Large intestine (tissue), 3 donors: ENCODE data around the gene KLHL11. TPM values are rescaled to one million over a fixed set of nuclear protein-coding genes. Genes with fewer than 3 reads are reported as not detected.
A peak's percentile ranks its signal among the peaks of the same experiment; 100 is the strongest.
"Not testable (repeated sequence)": the region's sequence is repeated elsewhere in the genome, so short reads cannot be mapped to it uniquely, and the experiment has no call there.

Experiments
- DNase-seq, 2 donors: peaks; one replicate each; pipeline versions ENCODE4 v3.0.0 to v3.0.0-alpha.2; 2013
- H3K27ac ChIP-seq: one replicate; pipeline ENCODE4 v1.5.1; 2013; ENCODE audit warnings: low read length
- H3K27me3 ChIP-seq: 2 replicates; pipeline ENCODE4 v1.6.1; 2013; ENCODE audit warnings: low read length; ENCODE audit not compliant: control insufficient read depth, insufficient read depth
- H3K36me3 ChIP-seq: 2 replicates; pipeline ENCODE4 v1.6.1; 2013; ENCODE audit warnings: low read length; ENCODE audit not compliant: control insufficient read depth, insufficient read depth
- H3K4me1 ChIP-seq: one replicate; pipeline ENCODE4 v1.6.1; 2013; ENCODE audit warnings: low read length; ENCODE audit not compliant: control insufficient read depth, insufficient read depth
- H3K4me3 ChIP-seq: one replicate; pipeline ENCODE4 v1.5.1; 2013; ENCODE audit warnings: low read length
- H3K9me3 ChIP-seq: one replicate; pipeline ENCODE4 v1.6.1; 2013; ENCODE audit warnings: mild to moderate bottlenecking, low read depth, low read length, moderate library complexity; ENCODE audit not compliant: control insufficient read depth
- WGBS: methylation state at CpG from one replicate; pipeline ENCODE4 v1.1.5; 2013; ENCODE audit warnings: low lambda C conversion rate; ENCODE audit not compliant: insufficient coverage; 5-methylcytosine and 5-hydroxymethylcytosine counted together
- polyA plus RNA-seq: library from polyadenylated mRNA; unstranded; fragments of 120-200 nt; gene quantifications from one replicate; pipeline ENCODE4 v1.2.1, GENCODE V29; 2013

Gene KLHL11
- polyA plus RNA-seq, 1 donor, result 5.6 TPM

DNA sequence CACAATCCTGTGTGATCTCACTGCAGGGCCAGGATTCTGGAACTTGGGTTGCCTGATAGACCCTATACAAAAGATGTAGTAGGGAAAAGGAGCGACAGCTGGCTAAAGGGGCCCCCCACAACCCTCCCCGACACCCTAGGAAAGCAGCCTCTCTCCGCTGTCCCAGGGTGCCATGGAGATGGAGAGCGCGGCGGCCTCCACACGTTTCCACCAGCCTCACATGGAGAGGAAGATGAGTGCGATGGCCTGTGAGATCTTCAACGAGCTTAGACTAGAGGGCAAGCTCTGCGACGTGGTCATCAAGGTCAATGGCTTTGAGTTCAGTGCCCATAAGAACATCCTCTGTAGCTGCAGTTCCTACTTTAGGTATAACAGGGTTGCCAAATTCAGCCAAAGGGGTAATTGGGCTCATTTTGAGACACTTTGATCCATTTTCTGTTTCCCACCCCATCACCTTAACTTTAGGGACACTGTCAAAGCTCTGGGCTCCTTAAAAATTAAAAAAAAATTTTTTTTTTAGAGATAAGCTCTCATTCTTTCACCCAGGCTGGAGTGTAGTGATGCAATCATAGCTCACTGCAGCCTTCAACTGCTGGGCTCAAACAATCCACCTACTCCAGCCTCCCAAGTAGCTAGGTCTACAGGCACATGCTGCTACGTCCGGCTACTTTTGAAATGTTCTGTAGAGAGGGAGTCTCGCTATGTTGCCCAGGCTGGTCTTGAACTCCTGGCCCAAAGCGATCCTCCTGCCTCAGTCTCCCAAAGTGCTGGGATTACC, 27.3 kb downstream of the KLHL11 start, which contains the start of gene KLHL10:
Gene KLHL10 (plus strand): TSS at position 65 of the 778 bp plus-strand sequence. CDS start 108 bp downstream, at position 173.
- Histone ChIP-seq H3K9me3 (no peaks in the 10 kb centered on the region), H3K27me3 (no peaks in the 10 kb centered on the region), H3K27ac (no peak within 1 kb of the TSS), H3K4me1 (no peaks in the 10 kb centered on the region), H3K4me3 (peak within 1 kb of the TSS; percentile 75), H3K36me3 (no peaks in the 10 kb centered on the region)
- no CpG with 5 or more reads among the region's 15 CpGs for WGBS
- DNase-seq, result no peak

DNA sequence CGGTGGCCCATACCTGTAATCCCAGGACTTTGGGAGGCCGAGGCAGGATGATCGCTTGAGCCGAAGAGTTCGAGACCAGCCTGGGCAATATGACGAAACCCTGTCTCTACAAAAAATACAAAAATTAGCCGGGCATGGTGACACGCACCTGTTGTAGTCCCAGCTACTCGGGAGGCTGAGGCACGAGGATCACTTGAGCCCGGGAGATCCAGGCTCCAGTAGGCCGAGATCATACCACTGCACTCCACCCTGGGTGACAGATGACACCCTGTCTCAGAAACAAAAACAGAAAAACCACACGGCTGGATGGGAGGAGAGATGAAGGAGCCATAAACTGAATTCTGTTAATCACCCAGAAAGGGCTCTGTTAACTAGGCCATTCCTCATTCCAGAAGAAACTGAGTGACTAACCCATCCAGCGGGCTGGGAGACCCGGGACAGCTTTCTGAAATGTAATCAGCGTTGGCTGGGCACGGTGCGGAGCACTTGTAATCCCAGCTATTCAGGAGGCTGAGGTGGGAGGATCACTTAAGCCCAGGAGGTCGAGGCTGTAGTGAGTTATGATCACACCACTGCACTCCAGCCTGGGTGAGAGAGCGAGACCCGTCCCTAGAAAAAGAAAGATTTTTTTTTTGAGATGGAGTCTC, 28.6 kb downstream of the KLHL11 start:
- H3K27me3 ChIP-seq, result no peaks in the 10 kb centered on the region
- WGBS, result no CpG with 5 or more reads among the region's 21 CpGs
- no peaks in the 10 kb centered on the region for H3K4me1 ChIP-seq
- DNase-seq, result no peak
- no peak overlapping the region for H3K27ac ChIP-seq
- H3K36me3 ChIP-seq, result peaks cover 6% of the 10 kb centered on the region
- H3K4me3 ChIP-seq, result peak overlapping the region; percentile 75
- H3K9me3 ChIP-seq, result no peaks in the 10 kb centered on the region

DNA sequence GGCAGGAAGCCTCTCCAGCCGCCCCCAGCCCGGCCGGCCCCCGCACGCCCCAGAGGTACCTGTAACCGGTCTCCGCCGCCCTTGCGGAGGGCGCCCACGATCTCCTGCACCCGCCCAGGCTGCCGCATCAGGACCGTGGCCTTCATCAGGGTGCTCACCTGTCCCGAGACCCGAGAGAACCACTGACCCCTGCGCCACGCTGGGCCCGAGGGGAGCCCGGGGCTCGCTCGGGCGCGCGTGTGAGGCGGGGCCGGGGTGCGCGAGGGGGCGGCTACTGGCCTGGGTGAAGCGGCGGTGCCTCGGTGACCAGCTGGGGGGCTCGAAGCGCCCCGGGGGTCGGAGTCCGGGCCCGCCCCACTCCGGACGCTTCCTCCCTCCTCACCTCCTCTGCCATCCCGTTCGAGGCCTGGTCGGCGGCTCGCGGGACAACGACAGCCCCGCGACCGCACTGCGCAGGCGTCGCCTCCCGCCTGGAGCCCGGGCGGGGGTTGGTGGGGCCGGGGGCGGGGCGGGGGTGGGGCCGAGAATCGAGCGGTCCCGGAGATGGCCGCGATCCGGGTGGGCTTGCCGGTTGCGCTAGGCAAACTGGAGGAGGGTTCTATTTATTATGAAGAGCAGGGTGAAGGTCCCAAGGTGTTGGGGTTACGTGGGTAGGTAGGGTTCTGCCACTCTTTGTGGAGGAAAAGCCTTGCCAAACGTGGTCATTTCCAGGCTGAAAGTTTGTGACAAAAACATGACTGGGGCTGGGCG, 29.2 kb downstream of the KLHL11 start, which contains the start of gene NT5C3B:
Gene NT5C3B (minus strand): TSS at position 433 of the 750 bp plus-strand sequence. CDS start 39 bp downstream, at position 394.
- H3K27me3 ChIP-seq, result no peaks in the 10 kb centered on the region
- H3K4me1 ChIP-seq, result no peaks in the 10 kb centered on the region
- H3K27ac ChIP-seq, result no peak within 1 kb of the TSS
- DNase-seq, result peak; percentile 51 to 64
- WGBS, result no CpG with 5 or more reads among the region's 72 CpGs
- peak within 1 kb of the TSS; percentile 75 for H3K4me3 ChIP-seq
- H3K36me3 ChIP-seq, result peaks cover 12% of the 10 kb centered on the region
- H3K9me3 ChIP-seq, result no peaks in the 10 kb centered on the region

DNA sequence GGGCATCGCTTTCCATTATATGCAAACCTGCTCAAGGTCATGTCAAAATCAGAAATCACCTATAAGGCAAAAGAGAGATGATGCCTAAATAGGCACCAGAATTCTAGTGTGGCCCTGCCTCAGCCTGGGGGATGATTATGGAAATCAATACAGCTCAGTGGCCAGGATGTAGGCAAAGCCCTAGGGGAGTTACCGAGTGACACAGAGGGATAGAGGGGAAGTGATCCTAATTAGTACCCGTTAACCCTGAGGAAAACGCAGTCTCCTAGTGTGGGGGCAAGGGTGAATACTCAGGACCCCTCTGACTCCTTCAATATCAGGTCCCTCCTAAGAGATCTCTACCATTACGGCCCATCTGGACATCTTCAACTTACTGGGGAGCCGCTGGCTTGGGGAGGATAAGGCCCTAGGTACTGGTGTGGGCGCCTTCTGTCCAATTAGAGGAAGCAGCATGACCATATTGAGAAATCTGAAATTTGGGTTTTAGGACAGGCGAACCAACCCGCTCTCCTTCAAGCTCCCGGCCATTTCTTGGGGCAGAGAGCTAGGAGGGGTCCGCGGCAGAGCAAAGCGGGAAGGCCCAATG, 29.9 kb downstream of the KLHL11 start:
- DNase-seq, result no peak
- no peaks in the 10 kb centered on the region for H3K27me3 ChIP-seq
- H3K9me3 ChIP-seq, result no peaks in the 10 kb centered on the region
- no peak overlapping the region for H3K27ac ChIP-seq
- H3K4me1 ChIP-seq, result no peaks in the 10 kb centered on the region
- WGBS, result no CpG with 5 or more reads among the region's 13 CpGs
- peak overlapping the region; percentile 75 for H3K4me3 ChIP-seq
- peaks cover 16% of the 10 kb centered on the region for H3K36me3 ChIP-seq

DNA sequence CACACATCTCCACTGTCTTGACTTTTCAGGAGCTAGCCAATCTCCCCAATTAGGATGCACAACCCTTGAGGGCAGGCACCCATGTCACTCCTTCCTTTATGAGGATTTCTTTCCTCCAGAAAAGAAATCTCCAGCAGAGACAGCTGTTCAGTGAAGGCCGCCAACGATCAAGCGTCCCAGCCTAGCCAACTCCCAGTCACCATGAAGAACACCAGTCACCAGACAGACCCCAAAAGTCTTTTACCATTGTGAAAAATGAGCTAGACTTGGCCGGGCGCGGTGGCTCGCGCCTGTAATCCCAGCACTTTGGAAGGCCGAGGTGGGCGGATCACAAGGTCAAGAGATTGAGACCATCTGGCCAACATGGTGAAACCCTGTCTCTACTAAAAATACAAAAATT, 35.3 kb downstream of the KLHL11 start:
- H3K4me1 ChIP-seq, H3K9me3 ChIP-seq, DNase-seq, H3K27ac ChIP-seq, H3K4me3 ChIP-seq, H3K27me3 ChIP-seq: not testable (repeated sequence)
- H3K36me3 ChIP-seq, result peaks cover 32% of the 10 kb centered on the region
- no CpG with 5 or more reads among the region's 10 CpGs for WGBS

DNA sequence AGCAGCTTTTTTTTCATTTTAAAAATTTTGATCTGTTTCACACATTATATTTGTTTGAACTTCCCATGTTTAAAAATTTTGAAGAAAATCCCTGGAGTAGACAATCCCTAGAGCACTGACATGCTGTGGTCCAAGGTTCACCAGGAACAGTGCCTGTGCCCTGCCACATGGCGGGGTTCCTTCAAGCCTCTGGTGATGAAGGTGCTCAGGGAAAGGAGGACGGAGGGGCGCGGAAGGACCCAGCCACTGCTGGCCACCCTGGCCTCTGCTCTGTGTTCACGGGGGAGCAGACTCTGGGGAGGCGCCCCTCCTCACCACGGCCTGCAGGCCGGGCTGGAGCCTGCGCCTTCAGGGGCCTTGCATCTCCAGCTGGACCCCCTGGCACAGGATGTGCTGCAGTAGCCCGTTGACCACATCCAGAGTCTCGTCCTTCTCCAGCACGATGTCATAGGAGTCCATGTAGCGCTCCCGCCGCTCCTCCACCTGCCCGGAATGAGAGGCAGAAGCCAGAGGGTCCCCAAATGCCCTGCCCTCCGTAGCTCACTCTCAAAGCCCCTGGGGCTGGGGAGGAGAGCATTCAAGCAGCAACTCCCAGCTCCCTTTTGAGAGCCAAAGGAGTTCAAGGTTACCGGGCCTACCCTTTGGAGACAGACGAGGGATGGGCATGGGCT, 39.9 kb downstream of the KLHL11 start:
- Histone ChIP-seq H3K4me3 (no peak overlapping the region), H3K27me3 (no peaks in the 10 kb centered on the region), H3K4me1 (no peaks in the 10 kb centered on the region), H3K9me3 (no peaks in the 10 kb centered on the region), H3K36me3 (peaks cover 23% of the 10 kb centered on the region), H3K27ac (no peak overlapping the region)
- no CpG with 5 or more reads among the region's 19 CpGs for WGBS
- DNase-seq, result no peak

DNA sequence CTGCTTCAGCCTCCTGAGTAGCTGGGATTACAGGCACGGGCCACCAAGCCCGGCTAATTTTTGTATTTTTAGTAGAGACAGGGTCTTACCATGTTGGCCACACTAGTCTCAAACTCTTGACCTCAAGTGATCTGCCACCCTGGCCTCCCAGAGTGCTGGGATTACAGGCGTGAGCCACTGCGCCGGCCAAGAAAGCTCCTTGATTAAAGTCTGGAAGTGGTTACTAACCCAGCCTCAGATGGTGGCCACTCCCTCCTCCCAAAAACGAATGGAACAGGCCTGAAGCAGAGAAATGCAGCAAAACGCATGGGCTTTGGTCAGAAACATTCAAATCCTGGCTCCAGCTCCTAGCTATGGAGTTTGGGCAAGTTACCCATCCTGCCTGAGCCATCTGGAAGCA, 41.1 kb downstream of the KLHL11 start:
- H3K27me3 ChIP-seq, result no peaks in the 10 kb centered on the region
- no peak overlapping the region for H3K27ac ChIP-seq
- no peaks in the 10 kb centered on the region for H3K9me3 ChIP-seq
- no peaks in the 10 kb centered on the region for H3K4me1 ChIP-seq
- 80% methylated on average over 1 of the region's 7 CpGs for WGBS
- no peak for DNase-seq
- H3K4me3 ChIP-seq, result no peak overlapping the region
- peaks cover 23% of the 10 kb centered on the region for H3K36me3 ChIP-seq

DNA sequence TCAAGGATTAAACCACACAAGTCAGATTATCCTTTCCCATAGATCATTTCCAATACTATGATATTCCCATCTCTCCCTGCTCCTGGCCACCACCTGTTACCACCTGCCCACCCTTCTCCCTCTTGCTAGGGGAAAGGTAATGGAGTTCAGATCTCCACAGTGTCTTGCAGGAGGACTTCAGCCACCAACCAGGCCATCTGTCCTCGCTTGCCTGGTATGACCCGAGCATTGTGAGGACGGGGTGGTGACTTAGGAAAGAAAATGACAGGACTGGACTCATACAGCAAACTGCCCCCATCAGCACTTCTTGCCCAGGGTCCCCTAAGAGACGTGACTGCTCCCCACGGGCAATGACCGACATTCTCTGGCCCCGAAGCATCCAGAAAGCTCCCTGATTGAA, 41.6 kb downstream of the KLHL11 start:
- Histone ChIP-seq H3K4me3 (no peak overlapping the region), H3K27ac (no peak overlapping the region), H3K4me1 (no peaks in the 10 kb centered on the region), H3K36me3 (peaks cover 23% of the 10 kb centered on the region), H3K9me3 (no peaks in the 10 kb centered on the region), H3K27me3 (no peaks in the 10 kb centered on the region)
- no CpG with 5 or more reads among the region's 7 CpGs for WGBS
- no peak for DNase-seq

DNA sequence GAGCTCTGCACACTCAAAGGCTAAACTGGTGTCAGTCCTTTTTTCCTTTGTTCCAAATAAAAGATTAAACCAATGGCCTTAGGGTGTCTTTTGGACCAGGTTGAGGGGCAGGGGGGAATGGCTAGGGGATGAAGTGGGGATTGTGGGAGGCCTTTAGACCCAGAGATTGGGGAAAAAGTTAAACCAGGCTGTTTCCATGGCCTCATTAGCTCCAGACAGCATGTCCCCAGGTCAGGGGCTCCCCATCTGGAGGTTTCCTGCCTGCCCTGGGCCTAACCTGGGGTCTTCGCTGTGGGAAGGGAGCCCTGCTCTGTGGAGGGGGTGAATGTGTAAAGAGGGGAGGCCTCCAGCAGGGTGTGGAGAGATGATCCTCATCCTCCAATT, 42.1 kb downstream of the KLHL11 start:
- H3K36me3 ChIP-seq, result peaks cover 25% of the 10 kb centered on the region
- no peaks in the 10 kb centered on the region for H3K27me3 ChIP-seq
- no peaks in the 10 kb centered on the region for H3K4me1 ChIP-seq
- WGBS, result no CpG with 5 or more reads among the region's 1 CpG
- no peak for DNase-seq
- no peaks in the 10 kb centered on the region for H3K9me3 ChIP-seq
- H3K4me3 ChIP-seq, result no peak overlapping the region
- no peak overlapping the region for H3K27ac ChIP-seq
